DMS79 (cell line): ENCODE data around the gene IFT88.
"Not testable (repeated sequence)": the region's sequence is repeated elsewhere in the genome, so short reads cannot be mapped to it uniquely, and the experiment has no call there.

Experiments
- DNase-seq: peaks from one replicate; lab custom pipeline; 2025; lab: John Stamatoyannopoulos, UW

Gene IFT88

GRCh38 chr13:20633802-20634201, 66.8 kb downstream of the IFT88 start:
- DNase-seq: no peak

GRCh38 chr13:20636079-20636478, 69.1 kb downstream of the IFT88 start:
- no peak for DNase-seq

- DNase-seq: no peak
Observed at GRCh38 chr13:20637811-20638210, 70.9 kb downstream of the IFT88 start.

- DNase-seq: no peak
Observed at GRCh38 chr13:20647758-20648157, 80.8 kb downstream of the IFT88 start.

GRCh38 chr13:20652946-20653345, 86.0 kb downstream of the IFT88 start:
- no peak for DNase-seq

GRCh38 chr13:20654156-20654555, 87.2 kb downstream of the IFT88 start:
- no peak for DNase-seq

GRCh38 chr13:20658451-20659040, 91.6 kb downstream of the IFT88 start:
- DNase-seq: no peak

- no peak for DNase-seq
Observed at GRCh38 chr13:20664351-20664750, 97.4 kb downstream of the IFT88 start.

GRCh38 chr13:20666948-20667347, 100.0 kb downstream of the IFT88 start:
- no peak for DNase-seq

- no peak for DNase-seq
Observed at GRCh38 chr13:20667857-20668437, 101.0 kb downstream of the IFT88 start.

GRCh38 chr13:20669162-20669561, 102.2 kb downstream of the IFT88 start:
- no peak for DNase-seq

GRCh38 chr13:20671789-20672188, 104.8 kb downstream of the IFT88 start:
- no peak for DNase-seq

GRCh38 chr13:20672772-20673171, 105.8 kb downstream of the IFT88 start:
- DNase-seq: no peak

- no peak for DNase-seq
Observed at GRCh38 chr13:20673715-20674114, 106.8 kb downstream of the IFT88 start.

- no peak for DNase-seq
Observed at GRCh38 chr13:20676213-20676612, 109.3 kb downstream of the IFT88 start.

- not testable (repeated sequence) for DNase-seq
Observed at GRCh38 chr13:20678606-20679005, 111.6 kb downstream of the IFT88 start.

GRCh38 chr13:20679879-20680278, 112.9 kb downstream of the IFT88 start:
- no peak for DNase-seq

GRCh38 chr13:20680416-20681080, 113.6 kb downstream of the IFT88 start:
- DNase-seq: no peak

GRCh38 chr13:20681481-20681880, 114.5 kb downstream of the IFT88 start:
- not testable (repeated sequence) for DNase-seq

- no peak for DNase-seq
Observed at GRCh38 chr13:20682061-20682460, 115.1 kb downstream of the IFT88 start.

GRCh38 chr13:20684041-20684440, 117.1 kb downstream of the IFT88 start:
- DNase-seq: no peak

- no peak for DNase-seq
Observed at GRCh38 chr13:20684546-20684945, 117.6 kb downstream of the IFT88 start.

GRCh38 chr13:20685092-20685491, 118.1 kb downstream of the IFT88 start:
- no peak for DNase-seq

- DNase-seq: no peak
Observed at GRCh38 chr13:20686167-20686566, 119.2 kb downstream of the IFT88 start.
